Calu3 (cell line): ENCODE measurements around the gene RTTN. TPM values are rescaled to one million over a fixed set of nuclear protein-coding genes. Genes with fewer than 3 reads are reported as not detected.

ENCODE experiments used
- BruUV-seq: library from RNA; stranded (reverse); fragments of 400-500 nt; replicated peaks from 2 replicates; lab custom pipeline; 2021; lab: Mats Ljungman, UMichigan
- CTCF ChIA-PET: fragments of 300-600 bp; sonication (Branson Sonifier 250); formaldehyde crosslinking; loops from one replicate; lab custom pipeline; 2022; ENCODE audit warnings: antibody characterized with exemption; lab: Charles Lee
- DNase-seq: peaks from one replicate; pipeline ENCODE4 v3.0.0; 2022
- H3K27ac Mint-ChIP-seq: one replicate; pipeline ENCODE4 v1.8.0; 2022; ENCODE audit warnings: mixed read lengths; ENCODE audit not compliant: unreplicated experiment
- H3K27me3 Mint-ChIP-seq: one replicate; pipeline ENCODE4 v1.8.0; 2022; ENCODE audit warnings: mixed read lengths; ENCODE audit not compliant: unreplicated experiment
- H3K36me3 Mint-ChIP-seq: one replicate; pipeline ENCODE4 v1.8.0; 2022; ENCODE audit warnings: mild to moderate bottlenecking, moderate library complexity, mixed read lengths; ENCODE audit not compliant: insufficient read depth, unreplicated experiment
- H3K4me1 Mint-ChIP-seq: one replicate; pipeline ENCODE4 v1.8.0; 2022; ENCODE audit warnings: mild to moderate bottlenecking, low read depth, mixed read lengths; ENCODE audit not compliant: unreplicated experiment
- H3K4me3 Mint-ChIP-seq: one replicate; pipeline ENCODE4 v1.8.0; 2022; ENCODE audit warnings: mild to moderate bottlenecking, low read depth, moderate library complexity, mixed read lengths; ENCODE audit not compliant: unreplicated experiment
- H3K9me3 Mint-ChIP-seq: one replicate; pipeline ENCODE4 v1.8.0; 2022; ENCODE audit warnings: low read depth, mixed read lengths; ENCODE audit not compliant: unreplicated experiment
- CTCF ChIP-seq: fragments of 200-600 bp; IDR thresholded peaks from one replicate; pipeline ENCODE4 v1.8.0; 2022; ENCODE audit warnings: antibody characterized with exemption; ENCODE audit not compliant: unreplicated experiment
- intact Hi-C: fragments of 100-400 bp; cut with micrococcal nuclease; formaldehyde crosslinking; loops from one replicate; pipeline ENCODE4 v1.10.0; 2022; ENCODE audit not compliant: unreplicated experiment
- total RNA-seq: library from RNA; stranded (reverse); gene quantifications from 2 replicates; pipeline ENCODE4 v1.2.3, GENCODE V29; 2022

The RTTN gene
- total RNA-seq, 1 experiment from 2014 or later: 22.7 TPM

- H3K36me3 Mint-ChIP-seq: peaks cover 4% of the 10 kb centered on the region
- TF ChIP-seq CTCF: no peak
- CTCF ChIA-PET: no interaction called here
- no peak overlapping the region for H3K27ac Mint-ChIP-seq
- H3K27me3 Mint-ChIP-seq: no peaks in the 10 kb centered on the region
- H3K4me3 Mint-ChIP-seq: no peak overlapping the region
- intact Hi-C loops: no loop called here
- H3K9me3 Mint-ChIP-seq: peaks cover 3% of the 10 kb centered on the region
- DNase-seq: no peak
- BruUV-seq: no TSS peak
- no peaks in the 10 kb centered on the region for H3K4me1 Mint-ChIP-seq
These were observed 220.2 kb downstream of the RTTN start for GRCh38 chr18:69985239-69985638.

- no peaks in the 10 kb centered on the region for H3K27me3 Mint-ChIP-seq
- no peak overlapping the region for H3K4me3 Mint-ChIP-seq
- CTCF ChIA-PET: no interaction called here
- no TSS peak for BruUV-seq
- no peak overlapping the region for H3K27ac Mint-ChIP-seq
- no peaks in the 10 kb centered on the region for H3K36me3 Mint-ChIP-seq
- no peaks in the 10 kb centered on the region for H3K4me1 Mint-ChIP-seq
- intact Hi-C loops: no loop called here
- peaks cover 2% of the 10 kb centered on the region for H3K9me3 Mint-ChIP-seq
- TF ChIP-seq CTCF: no peak
- DNase-seq: no peak
These were observed 223.1 kb downstream of the RTTN start for GRCh38 chr18:69982417-69982816.

GRCh38 chr18:69981948-69982347 lies 223.5 kb downstream of the RTTN start:
- H3K36me3 Mint-ChIP-seq: no peaks in the 10 kb centered on the region
- H3K4me1 Mint-ChIP-seq: no peaks in the 10 kb centered on the region
- peaks cover 3% of the 10 kb centered on the region for H3K9me3 Mint-ChIP-seq
- TF ChIP-seq CTCF: no peak
- CTCF ChIA-PET: no interaction called here
- DNase-seq: no peak
- no peak overlapping the region for H3K27ac Mint-ChIP-seq
- H3K27me3 Mint-ChIP-seq: no peaks in the 10 kb centered on the region
- no peak overlapping the region for H3K4me3 Mint-ChIP-seq
- intact Hi-C loops: no loop called here
- BruUV-seq: no TSS peak

- Mint-ChIP-seq H3K27me3 (no peaks in the 10 kb centered on the region), H3K36me3 (no peaks in the 10 kb centered on the region), H3K9me3 (peaks cover 7% of the 10 kb centered on the region), H3K4me1 (no peaks in the 10 kb centered on the region), H3K4me3 (no peak overlapping the region), H3K27ac (no peak overlapping the region)
- DNase-seq: no peak
- no peak for TF ChIP-seq CTCF
- no TSS peak for BruUV-seq
- CTCF ChIA-PET: no interaction called here
- intact Hi-C loops: no loop called here
These were observed 224.3 kb downstream of the RTTN start for GRCh38 chr18:69980982-69981804.
